Fibroblast of gingiva (primary cell): ENCODE results near the gene GHRH.

Source experiments
- DNase-seq: peaks from one replicate; pipeline ENCODE4 v3.0.0-alpha.2; 2011; ENCODE audit warnings: low read depth

Gene GHRH

GRCh38 chr20:37261714-37262113 is at the start of gene GHRH:
GHRH (minus strand) TSS chr20:37261814; CDS start chr20:37256889, 4,925 bp downstream.
- no peak for DNase-seq

DNA sequence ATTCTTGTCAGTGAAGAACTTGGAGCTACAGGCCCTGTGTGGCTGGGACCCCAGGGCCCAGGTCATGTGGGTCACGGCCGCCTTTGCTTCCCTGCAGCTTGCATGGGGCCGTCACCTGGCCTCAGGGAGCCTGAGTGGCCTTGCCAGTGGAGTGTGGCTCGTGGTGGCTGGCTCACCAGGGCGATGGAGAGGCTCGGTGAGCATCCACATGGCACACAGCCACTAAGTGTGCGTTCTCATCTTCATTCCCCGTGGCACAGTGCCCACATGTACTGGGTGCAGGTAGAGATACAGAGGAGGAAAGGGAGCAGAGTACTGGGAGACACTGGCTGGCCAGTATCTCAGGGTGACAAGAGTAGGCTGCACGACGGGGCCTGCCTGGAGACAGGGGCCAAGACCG is 49.3 kb upstream of the GHRH start:
- no peak for DNase-seq

GRCh38 chr20:37309936-37310590 is 48.4 kb upstream of the GHRH start:
- DNase-seq = no peak

GRCh38 chr20:37309290-37309689 is 47.7 kb upstream of the GHRH start:
- DNase-seq = no peak

GRCh38 chr20:37308086-37309050 is 46.8 kb upstream of the GHRH start:
- no peak for DNase-seq

DNA sequence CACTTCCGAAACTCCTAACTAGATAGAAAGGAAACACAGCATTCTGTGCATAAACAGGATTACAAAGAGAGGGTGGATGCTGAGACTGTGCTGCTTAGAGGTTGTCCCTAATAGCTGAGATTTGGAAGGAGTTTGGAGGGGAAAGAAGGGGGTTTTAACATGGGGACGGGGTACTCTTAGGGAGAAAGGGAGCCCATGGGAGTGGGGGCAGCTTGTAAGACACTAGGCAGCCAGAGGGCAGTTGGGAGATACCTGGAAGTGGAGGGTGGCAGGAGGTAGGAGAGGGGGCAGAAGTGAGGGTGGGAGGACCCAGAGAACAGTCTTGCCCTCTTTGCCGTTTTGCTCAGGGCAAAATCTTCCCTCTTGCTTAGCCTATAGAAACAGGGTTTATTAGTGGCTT is 44.2 kb upstream of the GHRH start:
- DNase-seq = no peak

DNA sequence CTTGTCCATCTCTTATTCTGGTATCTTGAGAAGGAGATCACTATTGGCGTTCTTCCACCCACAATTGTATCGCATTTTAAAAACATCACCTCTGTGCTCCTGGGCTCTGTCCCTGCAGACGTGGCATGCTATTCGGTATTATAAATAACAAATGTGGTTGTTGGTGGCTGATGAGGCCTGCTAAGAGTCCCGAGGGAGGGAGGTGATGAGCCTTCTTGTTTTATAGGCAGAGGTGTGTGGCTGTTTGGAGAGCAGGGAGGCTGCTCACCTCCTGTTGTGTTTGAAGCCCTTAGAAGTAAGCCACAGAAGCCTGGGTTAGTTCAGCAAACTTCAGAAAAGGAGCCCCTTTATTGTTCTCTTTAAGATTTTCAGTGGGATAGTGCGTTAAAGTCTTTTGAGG is 43.5 kb upstream of the GHRH start:
- DNase-seq = no peak

DNA sequence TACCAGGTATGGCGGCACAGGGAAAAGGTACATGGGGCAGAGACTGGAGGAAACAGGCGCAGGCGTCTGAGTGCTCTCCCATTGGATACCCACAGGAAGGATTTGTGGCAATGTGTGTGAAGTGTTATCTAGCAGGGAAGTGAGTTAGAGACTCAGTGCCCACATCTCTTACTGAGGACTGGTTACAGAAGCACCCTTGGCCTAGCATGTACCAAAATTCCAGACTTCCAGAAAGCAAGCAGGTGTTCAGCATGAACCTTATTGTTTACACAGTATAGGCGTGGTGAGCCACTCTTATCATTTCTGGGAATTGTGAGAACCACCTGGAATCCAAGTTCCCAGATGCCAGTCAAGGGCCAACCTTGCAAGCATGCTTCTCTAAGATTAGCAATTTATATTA is 42.0 kb upstream of the GHRH start:
- no peak for DNase-seq

DNA sequence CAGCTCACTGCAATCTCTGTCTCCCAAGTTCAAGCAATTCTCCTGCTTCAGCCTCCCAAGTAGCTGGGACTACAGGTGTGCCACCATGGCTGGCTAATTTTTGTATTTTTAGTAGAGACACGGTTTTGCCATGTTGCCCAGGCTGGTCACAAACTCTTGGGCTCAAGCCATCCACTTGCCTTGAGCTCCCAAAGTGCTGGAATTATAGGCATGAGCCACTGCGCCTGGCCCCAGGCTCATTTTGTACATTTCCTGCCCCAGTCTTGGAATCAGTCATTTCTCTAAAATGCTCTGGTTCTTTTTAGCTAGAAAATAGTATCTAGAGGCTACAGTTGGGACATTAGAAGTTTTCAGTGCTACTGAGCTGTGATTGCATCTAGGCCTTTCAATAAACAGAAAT is 41.4 kb upstream of the GHRH start:
- DNase-seq = no peak

DNA sequence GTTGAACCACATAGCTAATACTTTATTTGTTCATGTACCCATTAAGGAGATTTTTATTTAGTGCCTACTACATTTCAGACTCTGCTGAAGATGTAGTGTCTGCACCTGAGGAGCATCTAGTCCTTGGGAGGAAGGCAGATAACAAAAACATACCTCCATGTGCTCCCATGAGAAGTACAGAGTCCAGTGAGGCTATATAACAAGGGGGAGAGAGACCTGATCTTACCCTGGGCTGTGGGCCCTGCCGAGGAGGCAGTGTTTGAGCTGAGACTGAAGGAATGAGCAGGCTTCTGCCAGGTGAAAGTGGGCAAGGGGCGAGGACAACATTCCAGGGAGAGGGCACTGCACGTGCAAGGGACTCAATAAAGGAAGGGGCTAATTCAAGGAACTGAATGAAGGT is 39.9 kb upstream of the GHRH start:
- no peak for DNase-seq

- DNase-seq = no peak
Measured at GRCh38 chr20:37301120-37301519, 39.5 kb upstream of the GHRH start.

GRCh38 chr20:37299718-37300528 is 38.3 kb upstream of the GHRH start:
- peak; percentile 75 for DNase-seq

GRCh38 chr20:37298190-37298939 is 36.8 kb upstream of the GHRH start:
- peak; percentile 68 for DNase-seq

- DNase-seq = peak; percentile 36
Measured at GRCh38 chr20:37297066-37297736, 35.6 kb upstream of the GHRH start.

GRCh38 chr20:37296371-37296770 is 34.8 kb upstream of the GHRH start:
- DNase-seq = no peak

GRCh38 chr20:37295595-37295994 is 34.0 kb upstream of the GHRH start:
- DNase-seq = no peak

- peak; percentile 91 for DNase-seq
Measured at GRCh38 chr20:37295001-37295400, 33.4 kb upstream of the GHRH start.

DNA sequence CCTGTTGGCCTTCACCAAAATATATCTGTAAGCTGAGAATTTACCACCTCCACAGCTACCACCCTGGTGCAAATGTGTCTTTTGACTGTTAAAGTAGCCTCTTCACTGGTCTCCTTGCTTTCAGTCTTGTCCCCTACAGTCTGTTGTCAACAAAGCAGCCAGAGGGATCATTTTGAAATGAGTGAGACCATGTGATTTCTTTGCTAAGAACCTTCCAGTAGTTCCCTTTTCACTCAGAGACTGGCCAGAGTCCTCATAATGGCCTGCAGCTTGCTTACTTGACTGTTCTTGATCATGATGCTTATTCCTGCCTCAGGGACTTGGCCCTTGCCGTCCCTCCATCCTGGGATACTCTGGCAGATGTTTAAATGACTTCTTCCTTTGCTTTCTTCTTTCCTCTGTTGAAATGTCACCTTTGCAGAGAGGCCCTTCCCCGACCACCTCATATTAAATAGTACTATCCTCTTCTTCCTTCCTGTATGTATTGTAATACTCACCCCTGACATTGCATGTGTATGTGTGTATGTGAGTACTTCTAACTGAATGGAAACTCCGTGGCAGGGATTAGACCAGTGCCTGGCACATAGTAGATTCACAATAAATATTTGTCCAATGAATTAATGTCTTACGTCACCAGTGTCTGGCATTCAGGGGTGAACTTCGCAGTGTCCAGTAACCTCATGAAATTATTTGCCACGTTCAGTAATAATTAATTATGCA is 32.8 kb upstream of the GHRH start:
- peak; percentile 44 for DNase-seq

GRCh38 chr20:37293301-37293943 is 31.8 kb upstream of the GHRH start:
- DNase-seq = no peak

- DNase-seq = no peak
Measured at GRCh38 chr20:37291724-37292126, 30.1 kb upstream of the GHRH start.
